MM.1S (cell line): Measurements from ENCODE around the gene MED16.

Source experiments
- DNase-seq: peaks from one replicate; pipeline ENCODE4 v3.0.0-alpha.2; 2015
- H2AFZ ChIP-seq: fragments of 300-600 bp; sonication (generic); 2 replicates; pipeline ENCODE4 v1.6.0; 2016; ENCODE audit warnings: antibody characterized with exemption, low read length
- H3F3A ChIP-seq: fragments of 300-600 bp; sonication (generic); 2 replicates; pipeline ENCODE4 v1.6.1; 2016; ENCODE audit warnings: mild to moderate bottlenecking, antibody characterized with exemption, low read length, moderate library complexity, mixed read lengths; ENCODE audit not compliant: insufficient read depth
- H3K27ac ChIP-seq: fragments of 300-600 bp; sonication (generic); 2 replicates; pipeline ENCODE4 v1.5.1; 2016; ENCODE audit warnings: mild to moderate bottlenecking, low read length
- H3K27me3 ChIP-seq: fragments of 300-600 bp; sonication (generic); replicated peaks from 2 replicates; pipeline ENCODE4 v1.6.0; 2016; ENCODE audit warnings: low read length; ENCODE audit not compliant: insufficient read depth
- H3K36me3 ChIP-seq: fragments of 300-600 bp; sonication (generic); replicated peaks from 2 replicates; pipeline ENCODE4 v1.6.1; 2016; ENCODE audit warnings: mild to moderate bottlenecking, low read length, mixed read lengths; ENCODE audit not compliant: insufficient read depth
- H3K4me1 ChIP-seq: fragments of 300-600 bp; sonication (generic); 2 replicates; pipeline ENCODE4 v1.6.1; 2016; ENCODE audit warnings: low read length, mixed read lengths
- H3K4me2 ChIP-seq: fragments of 300-600 bp; sonication (generic); 2 replicates; pipeline ENCODE4 v1.6.0; 2016; ENCODE audit warnings: low read depth, low read length
- H3K4me3 ChIP-seq: fragments of 300-600 bp; sonication (generic); 2 replicates; pipeline ENCODE4 v1.5.1; 2016; ENCODE audit warnings: low read length, mixed read lengths
- H3K79me2 ChIP-seq: fragments of 300-600 bp; sonication (generic); 2 replicates; pipeline ENCODE4 v1.6.1; 2016; ENCODE audit warnings: mixed run types, low read length, mixed read lengths
- H3K9ac ChIP-seq: fragments of 300-600 bp; sonication (generic); 2 replicates; pipeline ENCODE4 v1.6.1; 2016; ENCODE audit warnings: low read length, mixed read lengths
- H3K9me2 ChIP-seq: fragments of 300-600 bp; sonication (generic); replicated peaks from 2 replicates; pipeline ENCODE4 v1.6.1; 2016; ENCODE audit warnings: mild to moderate bottlenecking, low read length, mixed read lengths; ENCODE audit not compliant: insufficient read depth
- H3K9me3 ChIP-seq: fragments of 300-600 bp; sonication (generic); replicated peaks from 2 replicates; pipeline ENCODE4 v1.6.1; 2016; ENCODE audit warnings: mild to moderate bottlenecking, low read length, mixed read lengths; ENCODE audit not compliant: insufficient read depth
- H4K20me1 ChIP-seq: fragments of 300-600 bp; sonication (generic); 2 replicates; pipeline ENCODE4 v1.6.1; 2016; ENCODE audit warnings: mild to moderate bottlenecking, low read length, moderate library complexity, mixed read lengths; ENCODE audit not compliant: insufficient read depth
- CTCF ChIP-seq: fragments of 300-600 bp; sonication (generic); IDR thresholded peaks from 2 replicates; pipeline ENCODE4 v1.5.1; 2016; ENCODE audit warnings: antibody characterized with exemption, low read length, mixed read lengths
- EZH2 ChIP-seq: fragments of 300-600 bp; sonication (generic); optimal IDR thresholded peaks from 2 replicates; pipeline ENCODE3; 2017; ENCODE audit warnings: low read depth, mild to moderate bottlenecking, antibody characterized with exemption, low read length, mixed read lengths
- EZH2phosphoT487 ChIP-seq: fragments of 300-600 bp; sonication (generic); IDR thresholded peaks from 2 replicates; pipeline ENCODE4 v1.6.1; 2018; ENCODE audit warnings: antibody characterized with exemption, low read length

Gene MED16

GRCh38 chr19:913080-913748 is 20.2 kb upstream of the MED16 start, which contains the start of gene R3HDM4:
R3HDM4 (minus strand) TSS chr19:913219; CDS start chr19:913157, 62 bp downstream.
- peaks cover 17% of the 10 kb centered on the region for H3K27me3 ChIP-seq
- no peaks in the 10 kb centered on the region for H3K9me3 ChIP-seq
- H3K79me2 ChIP-seq: peaks cover 18% of the 10 kb centered on the region
- H4K20me1 ChIP-seq: no peaks in the 10 kb centered on the region
- H3K4me1 ChIP-seq: 0 out of 2 replicates have a peak, but pooled peaks cover 7% of the 10 kb centered on the region
- DNase-seq: peak; percentile 79
- peaks cover 9% of the 10 kb centered on the region for H3F3A ChIP-seq
- no peak for TF ChIP-seq EZH2phosphoT487
- no peak for TF ChIP-seq CTCF
- TF ChIP-seq EZH2: no peak
- H3K9me2 ChIP-seq: no peaks in the 10 kb centered on the region
- no peaks in the 10 kb centered on the region for H3K36me3 ChIP-seq
- peak within 1 kb of the TSS; percentile 93 for H3K4me3 ChIP-seq
- peak within 1 kb of the TSS; percentile 93 for H3K4me2 ChIP-seq
- H3K9ac ChIP-seq: peak within 1 kb of the TSS; percentile 82
- peak within 1 kb of the TSS; percentile 88 for H2AFZ ChIP-seq
- peak within 1 kb of the TSS; percentile 14; the same call in 1 of the 2 replicates for H3K27ac ChIP-seq

DNA sequence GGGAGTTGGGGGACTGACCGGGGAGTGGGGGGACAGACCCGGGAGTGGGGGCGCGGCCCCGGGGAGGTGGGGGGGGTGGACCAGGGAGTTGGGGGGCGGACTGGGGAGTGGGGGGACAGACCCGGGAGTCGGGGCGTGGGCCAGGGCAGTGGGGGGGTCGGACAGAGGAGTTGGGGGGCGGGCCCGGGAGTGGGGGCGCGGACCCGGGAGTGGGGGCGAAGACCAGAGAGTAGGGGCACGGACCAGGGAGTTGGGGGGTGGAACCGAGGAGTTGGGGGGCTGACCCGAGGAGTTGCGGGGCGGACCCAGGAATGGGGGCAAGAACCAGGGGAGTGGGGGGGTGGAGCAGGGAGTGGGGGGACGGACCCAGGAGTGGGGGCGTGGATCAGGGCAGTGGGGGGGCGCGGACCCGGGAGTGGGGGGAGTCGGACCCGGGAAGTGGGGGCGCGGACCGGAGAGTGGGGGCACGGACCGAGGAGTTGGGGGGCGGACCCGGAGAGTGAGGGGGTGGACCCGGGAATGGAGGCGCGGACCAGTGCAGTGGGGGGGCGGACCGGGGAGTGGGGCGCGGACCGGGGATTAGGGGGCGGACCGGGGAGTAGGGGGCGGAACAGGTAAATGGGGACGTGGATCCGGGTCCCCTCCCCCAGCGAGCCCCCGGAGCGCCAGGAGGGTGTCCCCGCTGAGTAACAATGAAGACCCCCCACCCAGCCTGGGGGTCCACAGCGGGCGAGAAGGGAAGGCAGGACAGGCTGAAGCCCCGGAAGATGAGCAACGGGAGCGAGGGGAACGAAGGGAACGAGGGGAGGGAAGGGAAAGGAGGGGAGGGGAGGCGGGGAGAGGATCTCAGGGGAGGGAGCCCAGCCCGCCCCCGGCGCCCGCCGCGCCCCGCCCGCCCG is 19.4 kb upstream of the MED16 start:
- H3F3A ChIP-seq: peaks cover 9% of the 10 kb centered on the region
- H4K20me1 ChIP-seq: no peaks in the 10 kb centered on the region
- TF ChIP-seq EZH2 (no peak), EZH2phosphoT487 (no peak), CTCF (no peak)
- H3K27me3 ChIP-seq: peaks cover 9% of the 10 kb centered on the region
- H3K4me3 ChIP-seq: peak overlapping the region; percentile 84
- H3K9me3 ChIP-seq: no peaks in the 10 kb centered on the region
- H3K36me3 ChIP-seq: no peaks in the 10 kb centered on the region
- DNase-seq: no peak
- no peaks in the 10 kb centered on the region for H3K9me2 ChIP-seq
- H2AFZ ChIP-seq: 0 out of 2 replicates have a peak overlapping the region, but pooled peaks have one; percentile 33
- H3K4me2 ChIP-seq: peak overlapping the region; percentile 48
- H3K9ac ChIP-seq: peak overlapping the region; percentile 70
- peaks cover 21% of the 10 kb centered on the region for H3K79me2 ChIP-seq
- H3K27ac ChIP-seq: peak overlapping the region; percentile 14; the same call in 1 of the 2 replicates
- H3K4me1 ChIP-seq: 0 out of 2 replicates have a peak, but pooled peaks cover 7% of the 10 kb centered on the region

GRCh38 chr19:911197-912033 is 18.4 kb upstream of the MED16 start:
- H3K4me1 ChIP-seq: 0 out of 2 replicates have a peak, but pooled peaks cover 7% of the 10 kb centered on the region
- H3K4me2 ChIP-seq: no peak overlapping the region
- H3K9ac ChIP-seq: no peak overlapping the region
- no peaks in the 10 kb centered on the region for H3K9me2 ChIP-seq
- no peak overlapping the region for H2AFZ ChIP-seq
- no peaks in the 10 kb centered on the region for H4K20me1 ChIP-seq
- peaks cover 9% of the 10 kb centered on the region for H3F3A ChIP-seq
- H3K36me3 ChIP-seq: no peaks in the 10 kb centered on the region
- TF ChIP-seq EZH2phosphoT487 (no peak), EZH2 (no peak), CTCF (no peak)
- no peak overlapping the region for H3K27ac ChIP-seq
- H3K4me3 ChIP-seq: no peak overlapping the region
- DNase-seq: no peak
- H3K9me3 ChIP-seq: no peaks in the 10 kb centered on the region
- no peaks in the 10 kb centered on the region for H3K27me3 ChIP-seq
- peaks cover 26% of the 10 kb centered on the region for H3K79me2 ChIP-seq
